Calu3 (cell line): ENCODE measurements around the gene TEKT3. TPM values are rescaled to one million over a fixed set of nuclear protein-coding genes. Genes with fewer than 3 reads are reported as not detected.

Experiments
- BruUV-seq: library from RNA; stranded (reverse); fragments of 400-500 nt; replicated peaks from 2 replicates; lab custom pipeline; 2021; lab: Mats Ljungman, UMichigan
- CTCF ChIA-PET: fragments of 300-600 bp; sonication (Branson Sonifier 250); formaldehyde crosslinking; loops from one replicate; lab custom pipeline; 2022; ENCODE audit warnings: antibody characterized with exemption; lab: Charles Lee
- DNase-seq: peaks from one replicate; pipeline ENCODE4 v3.0.0; 2022
- H3K27ac Mint-ChIP-seq: one replicate; pipeline ENCODE4 v1.8.0; 2022; ENCODE audit warnings: mixed read lengths; ENCODE audit not compliant: unreplicated experiment
- H3K27me3 Mint-ChIP-seq: one replicate; pipeline ENCODE4 v1.8.0; 2022; ENCODE audit warnings: mixed read lengths; ENCODE audit not compliant: unreplicated experiment
- H3K36me3 Mint-ChIP-seq: one replicate; pipeline ENCODE4 v1.8.0; 2022; ENCODE audit warnings: mild to moderate bottlenecking, moderate library complexity, mixed read lengths; ENCODE audit not compliant: insufficient read depth, unreplicated experiment
- H3K4me1 Mint-ChIP-seq: one replicate; pipeline ENCODE4 v1.8.0; 2022; ENCODE audit warnings: mild to moderate bottlenecking, low read depth, mixed read lengths; ENCODE audit not compliant: unreplicated experiment
- H3K4me3 Mint-ChIP-seq: one replicate; pipeline ENCODE4 v1.8.0; 2022; ENCODE audit warnings: mild to moderate bottlenecking, low read depth, moderate library complexity, mixed read lengths; ENCODE audit not compliant: unreplicated experiment
- H3K9me3 Mint-ChIP-seq: one replicate; pipeline ENCODE4 v1.8.0; 2022; ENCODE audit warnings: low read depth, mixed read lengths; ENCODE audit not compliant: unreplicated experiment
- intact Hi-C: fragments of 100-400 bp; cut with micrococcal nuclease; formaldehyde crosslinking; loops from one replicate; pipeline ENCODE4 v1.10.0; 2022; ENCODE audit not compliant: unreplicated experiment
- total RNA-seq: library from RNA; stranded (reverse); gene quantifications from 2 replicates; pipeline ENCODE4 v1.2.3, GENCODE V29; 2022
- TF ChIP-seq, protein P1 (sequence below): fragments of 200-600 bp; IDR thresholded peaks from one replicate; pipeline ENCODE4 v1.8.0; 2022; ENCODE audit warnings: antibody characterized with exemption; ENCODE audit not compliant: unreplicated experiment

Gene TEKT3
- total RNA-seq, 1 experiment from 2014 or later = not detected

DNA sequence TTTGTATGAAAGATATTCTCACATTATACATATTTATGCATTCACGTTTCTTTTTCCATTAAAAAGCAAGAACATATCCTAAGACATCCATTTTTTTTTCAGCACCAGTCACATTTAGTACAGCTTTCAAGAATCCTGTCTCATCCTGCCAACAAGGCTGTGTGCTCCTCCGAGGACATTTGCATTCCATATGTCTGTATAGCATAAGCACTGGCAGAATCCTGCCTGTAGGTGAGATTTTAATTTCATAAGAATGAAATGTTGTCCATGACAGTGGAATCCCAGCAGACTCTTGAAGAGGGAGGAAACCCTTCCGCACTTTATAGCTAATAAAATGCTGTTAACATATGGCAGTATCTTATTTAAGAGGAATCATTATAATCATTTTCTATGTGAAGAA lies 73.4 kb downstream of the TEKT3 start:
- Mint-ChIP-seq H3K27ac (no peak overlapping the region), H3K4me1 (peaks cover 10% of the 10 kb centered on the region), H3K9me3 (no peaks in the 10 kb centered on the region), H3K27me3 (peaks cover 51% of the 10 kb centered on the region), H3K36me3 (no peaks in the 10 kb centered on the region), H3K4me3 (no peak overlapping the region)
- TF ChIP-seq, protein P1, sequence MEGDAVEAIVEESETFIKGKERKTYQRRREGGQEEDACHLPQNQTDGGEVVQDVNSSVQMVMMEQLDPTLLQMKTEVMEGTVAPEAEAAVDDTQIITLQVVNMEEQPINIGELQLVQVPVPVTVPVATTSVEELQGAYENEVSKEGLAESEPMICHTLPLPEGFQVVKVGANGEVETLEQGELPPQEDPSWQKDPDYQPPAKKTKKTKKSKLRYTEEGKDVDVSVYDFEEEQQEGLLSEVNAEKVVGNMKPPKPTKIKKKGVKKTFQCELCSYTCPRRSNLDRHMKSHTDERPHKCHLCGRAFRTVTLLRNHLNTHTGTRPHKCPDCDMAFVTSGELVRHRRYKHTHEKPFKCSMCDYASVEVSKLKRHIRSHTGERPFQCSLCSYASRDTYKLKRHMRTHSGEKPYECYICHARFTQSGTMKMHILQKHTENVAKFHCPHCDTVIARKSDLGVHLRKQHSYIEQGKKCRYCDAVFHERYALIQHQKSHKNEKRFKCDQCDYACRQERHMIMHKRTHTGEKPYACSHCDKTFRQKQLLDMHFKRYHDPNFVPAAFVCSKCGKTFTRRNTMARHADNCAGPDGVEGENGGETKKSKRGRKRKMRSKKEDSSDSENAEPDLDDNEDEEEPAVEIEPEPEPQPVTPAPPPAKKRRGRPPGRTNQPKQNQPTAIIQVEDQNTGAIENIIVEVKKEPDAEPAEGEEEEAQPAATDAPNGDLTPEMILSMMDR = no peak
- intact Hi-C loops = no loop called here
- no peak for DNase-seq
- CTCF ChIA-PET = no interaction called here
- BruUV-seq = no TSS peak

DNA sequence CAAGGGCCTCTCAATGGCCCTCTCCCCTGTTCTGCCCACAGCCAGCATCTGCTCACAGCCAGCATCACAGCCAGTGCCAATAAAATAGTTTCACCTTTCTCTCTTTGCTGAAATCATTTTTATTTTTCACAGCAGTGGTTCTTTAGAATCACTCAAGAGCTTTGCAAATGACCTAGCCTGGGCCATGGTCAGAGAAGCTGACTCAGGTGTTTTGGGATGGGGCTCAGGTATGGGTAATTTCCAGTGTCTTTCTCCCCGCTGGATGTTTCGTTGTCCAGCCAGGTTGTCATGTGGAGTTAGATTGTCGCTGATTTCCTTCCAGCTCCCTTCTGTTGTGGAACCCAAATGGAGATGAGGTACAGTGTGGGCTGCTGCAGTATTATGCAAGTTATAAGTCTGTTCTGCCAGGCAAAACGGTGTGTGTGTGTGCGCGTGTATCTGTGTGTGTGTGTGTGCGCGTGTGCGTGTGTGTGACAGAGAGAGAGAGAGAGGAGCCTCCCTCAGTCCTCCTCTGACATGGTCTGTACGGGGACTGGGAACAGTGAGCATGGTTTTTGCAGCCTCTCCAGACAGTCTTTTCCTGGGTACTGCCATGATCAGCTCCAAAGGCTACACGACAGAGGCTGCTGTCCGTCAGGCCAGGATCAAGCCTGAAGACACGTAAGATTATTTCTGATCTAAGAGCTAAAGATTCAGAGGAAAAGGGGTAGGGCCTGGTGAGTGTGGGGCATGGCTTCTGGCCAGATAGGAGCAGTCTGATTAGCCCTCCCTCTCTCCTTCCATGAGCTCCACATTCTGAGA lies 74.9 kb downstream of the TEKT3 start:
- peaks cover 65% of the 10 kb centered on the region for H3K27me3 Mint-ChIP-seq
- CTCF ChIA-PET = no interaction called here
- no peak for DNase-seq

DNA sequence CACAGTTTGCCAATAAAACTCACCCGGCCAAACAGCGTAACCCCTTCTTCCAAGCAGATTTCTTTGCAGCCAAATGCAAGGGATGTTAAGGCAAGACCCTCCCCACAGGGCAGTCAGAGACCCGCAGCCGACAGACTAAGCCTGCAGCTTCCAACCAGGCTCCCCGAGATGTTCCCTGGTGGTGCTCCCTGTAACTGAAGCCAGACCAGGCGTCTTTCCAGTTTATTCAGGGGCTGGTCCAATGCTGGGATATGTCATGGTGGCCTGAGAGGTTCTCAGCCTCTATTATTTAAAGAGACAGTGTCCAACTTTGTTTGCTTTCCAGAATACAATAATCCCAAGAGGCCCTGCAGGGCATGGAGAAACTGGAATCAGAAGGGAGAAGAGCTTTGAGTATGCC lies 76.3 kb downstream of the TEKT3 start, which contains the start of gene PMP22:
Gene PMP22 (minus strand): TSS at position 196 of the 400 bp plus-strand sequence. CDS start 4,599 bp downstream, outside the sequence.
- no TSS peak for BruUV-seq

More for the DNA sequence above, 74.9 kb downstream of the TEKT3 start:
- H3K36me3 Mint-ChIP-seq = no peaks in the 10 kb centered on the region
- H3K4me1 Mint-ChIP-seq = peaks cover 18% of the 10 kb centered on the region
- no peak overlapping the region for H3K4me3 Mint-ChIP-seq
- TF ChIP-seq, protein P1 = no peak
- intact Hi-C loops = no loop called here
- H3K9me3 Mint-ChIP-seq = no peaks in the 10 kb centered on the region
- H3K27ac Mint-ChIP-seq = no peak overlapping the region
- no TSS peak for BruUV-seq

DNA sequence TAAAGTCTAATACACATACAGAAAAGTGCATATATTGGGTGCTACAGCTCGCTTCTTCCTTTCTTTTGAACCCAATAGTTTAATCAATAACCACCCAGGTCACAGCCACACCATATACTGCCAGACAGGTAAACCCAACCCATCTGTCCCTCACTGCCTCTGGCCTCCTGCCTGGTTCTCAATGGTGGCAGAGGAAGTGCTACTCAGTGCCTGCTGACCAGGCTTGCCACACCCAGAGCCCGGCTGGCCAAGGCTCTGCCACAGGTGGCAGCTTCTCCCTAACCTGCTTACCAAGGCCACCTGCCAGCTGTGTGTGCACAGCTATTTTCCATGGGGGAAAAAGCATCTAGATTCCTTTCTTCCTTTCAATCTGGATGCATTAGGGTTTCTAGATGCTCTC lies 76.9 kb downstream of the TEKT3 start:
- intact Hi-C loops = no loop called here
- Mint-ChIP-seq H3K27ac (no peak overlapping the region), H3K27me3 (peaks cover 72% of the 10 kb centered on the region), H3K4me3 (no peak overlapping the region), H3K9me3 (no peaks in the 10 kb centered on the region), H3K4me1 (peaks cover 18% of the 10 kb centered on the region), H3K36me3 (no peaks in the 10 kb centered on the region)
- TF ChIP-seq, protein P1 = no peak
- DNase-seq = peak; percentile 52
- no TSS peak for BruUV-seq
- CTCF ChIA-PET = interaction anchor here (1.4 kb wide), 1 partner anchor 238 kb away, joined by 8 read pairs; no protein-coding TSS in a partner anchor

More for the DNA sequence above, 76.3 kb downstream of the TEKT3 start, which contains the start of gene PMP22:
- H3K27ac Mint-ChIP-seq = no peak within 1 kb of the TSS
- CTCF ChIA-PET = interaction anchor here (1.4 kb wide), 1 partner anchor 238 kb away, joined by 8 read pairs; no protein-coding TSS in a partner anchor
- H3K9me3 Mint-ChIP-seq = no peaks in the 10 kb centered on the region
- H3K4me3 Mint-ChIP-seq = no peak within 1 kb of the TSS
- peaks cover 18% of the 10 kb centered on the region for H3K4me1 Mint-ChIP-seq
- TF ChIP-seq, protein P1 = no peak
- no peaks in the 10 kb centered on the region for H3K36me3 Mint-ChIP-seq
- no peak for DNase-seq
- intact Hi-C loops = no loop called here
- peaks cover 72% of the 10 kb centered on the region for H3K27me3 Mint-ChIP-seq
